ENCODE results near the gene TMEM212. TPM values are rescaled to one million over a fixed set of nuclear protein-coding genes. Genes with fewer than 3 reads are reported as not detected.

Gene TMEM212
- total and polyA plus RNA-seq, 9 of the 15 experiments (the other 6 are each of a cell fraction or from before 2014, with no cell fraction given) = not detected

- no peak for TF ChIP-seq THAP7 (CRISPR knock-in tag; IDR thresholded peaks at IDR 0.05)
- TF ChIP-seq KAT7 (CRISPR knock-in tag; IDR thresholded peaks at IDR 0.05; ENCODE audit: borderline replicate concordance) = no peak
- TF ChIP-seq ZNF407 (IDR thresholded peaks at IDR 0.05; ENCODE audit: low read depth) = no peak
- TF ChIP-seq ZBTB7A (IDR thresholded peaks at IDR 0.05; ENCODE audit: borderline replicate concordance, control insufficient read depth, low read depth, low read length) = peak; percentile 29; the same call in 1 of the 2 replicates
- TF ChIP-seq BCLAF1 (IDR thresholded peaks at IDR 0.05; ENCODE audit: borderline replicate concordance in 1 of 2, control insufficient read depth in 1 of 2, low read depth in 2 of 2, low read length in 1 of 2) = no peak
- peak in 1 of 2 experiments; percentile 54; a peak in 2 of 4 replicates for TF ChIP-seq RCOR1 (IDR thresholded peaks at IDR 0.05; ENCODE audit: borderline replicate concordance in 1 of 2, low read depth in 2 of 2, low read length in 2 of 2)
- TF ChIP-seq ZNF644 (tag; IDR thresholded peaks at IDR 0.05; ENCODE audit: low read depth) = peak; percentile 70; the same call in 1 of the 2 replicates
- no peak for TF ChIP-seq NR2C2 (CRISPR knock-in tag; IDR thresholded peaks at IDR 0.05)
- TF ChIP-seq NR2C2 (tag; IDR thresholded peaks at IDR 0.05) = peak; percentile 51
- TF ChIP-seq SMARCA4 (IDR thresholded peaks at IDR 0.05) = peak; percentile 77
- peak; percentile 59 for TF ChIP-seq HDAC3 (IDR thresholded peaks at IDR 0.05; ENCODE audit: borderline replicate concordance, partially characterized antibody)
- TF ChIP-seq HIVEP1 (CRISPR knock-in tag; IDR thresholded peaks at IDR 0.05) = peak; percentile 14; the same call in 1 of the 2 replicates
- TF ChIP-seq ZBTB8A (IDR thresholded peaks at IDR 0.05; ENCODE audit: partially characterized antibody) = no peak
- no peak for TF ChIP-seq ZNF316 (IDR thresholded peaks at IDR 0.05)
- no peak for TF ChIP-seq ZNF408 (CRISPR knock-in tag; IDR thresholded peaks at IDR 0.05; ENCODE audit: low read depth)
- no peak for TF ChIP-seq ZNF77 (CRISPR knock-in tag; IDR thresholded peaks at IDR 0.05)
- TF ChIP-seq MED1 (CRISPR knock-in tag; IDR thresholded peaks at IDR 0.05; ENCODE audit: borderline replicate concordance) = no peak
Measured at GRCh38 chr3:171813897-171814460, 29.2 kb upstream of the TMEM212 start (continued).
